ENCODE data around the gene SAMD4B. TPM values are rescaled to one million over a fixed set of nuclear protein-coding genes. Genes with fewer than 3 reads are reported as not detected.

Gene SAMD4B
- total and polyA plus RNA-seq, 2 of the 8 experiments (the other 6 are each of a cell fraction or from before 2014, with no cell fraction given): 137 to 158 TPM

GRCh38 chr19:39296906-39297305 is 45.3 kb upstream of the SAMD4B start (continued):
- TF ChIP-seq CHD2 (IDR thresholded peaks at IDR 0.05; ENCODE audit: low read length) (no peak), CTBP2 (IDR thresholded peaks at IDR 0.05; ENCODE audit: borderline replicate concordance, insufficient read depth, insufficient read length, low read length) (no peak), GTF2F1 (IDR thresholded peaks at IDR 0.05; ENCODE audit: borderline replicate concordance, low read depth, low read length) (no peak), SIX5 (IDR thresholded peaks at IDR 0.05; ENCODE audit: low read depth, low read length) (no peak), HDAC2 (IDR thresholded peaks at IDR 0.05; ENCODE audit: borderline replicate concordance in 1 of 2, low read depth in 2 of 2, low read length in 2 of 2) (no peak)

Data from H1 (cell line).